A549 (cell line): ENCODE data around the gene RNU1-1. TPM values are rescaled to one million over a fixed set of nuclear protein-coding genes. Genes with fewer than 3 reads are reported as not detected.
"Not testable (repeated sequence)": the region's sequence is repeated elsewhere in the genome, so short reads cannot be mapped to it uniquely, and the experiment has no call there.

Source experiments
- ATAC-seq, 2 experiments: fragments of 200-7000 bp in 1 of 2; fragments of >200 bp in 1 of 2; cut with Nextera tagmentation in 1 of 2; cut with Tn5 transposase in 1 of 2; 3 replicates each; pipeline versions ENCODE4 v1.8.0 to v1.9.1; 2018 to 2020; ENCODE audit warnings: mild to moderate bottlenecking in 1 of 2, moderate library complexity in 1 of 2
- CTCF ChIA-PET: fragments of 300-600 bp; sonication (Branson Sonifier 250); formaldehyde crosslinking; extraction: SDS; loops from one replicate; lab custom pipeline; 2021; ENCODE audit warnings: antibody characterized with exemption, inconsistent platforms; lab: Yijun Ruan, JAX
- POLR2A ChIA-PET: fragments of 350-600 bp; formaldehyde crosslinking; extraction: SDS; loops from one replicate; lab custom pipeline; 2021; ENCODE audit warnings: antibody characterized with exemption, inconsistent platforms; lab: Yijun Ruan, JAX
- DNase-seq, 2 experiments: peaks; one replicate each; pipeline versions ENCODE4 v3.0.0 to v3.0.0-alpha.2; 2011 to 2016; ENCODE audit warnings: low read depth in 1 of 2, low spot score in 1 of 2
- FAIRE-seq: peaks from 2 replicates; lab custom pipeline; 2011; peaks lifted over from hg19 to GRCh38; lab: Jason Lieb, UNC
- H3K27ac ChIP-seq, 2 experiments: fragments of >200 bp; sonication (Bioruptor Twin); formaldehyde crosslinking; 3 replicates each; pipeline ENCODE4 v1.5.1; 2016 to 2017
- H3K4me1 ChIP-seq: fragments of >200 bp; sonication (Bioruptor Twin); formaldehyde crosslinking; 3 replicates; pipeline ENCODE4 v1.6.1; 2016
- H3K4me2 ChIP-seq: fragments of >200 bp; sonication (Bioruptor Twin); formaldehyde crosslinking; 3 replicates; pipeline ENCODE4 v1.6.1; 2016
- H3K4me3 ChIP-seq: fragments of >200 bp; sonication (Bioruptor Twin); formaldehyde crosslinking; 3 replicates; pipeline ENCODE4 v1.5.1; 2016
- H3K9me3 ChIP-seq: fragments of >200 bp; sonication (Bioruptor Twin); formaldehyde crosslinking; 3 replicates; pipeline ENCODE4 v1.6.1; 2016
- ESRRA ChIP-seq: fragments of 150-350 bp; IDR thresholded peaks from 2 replicates; pipeline ENCODE4 v1.6.1; 2014; ENCODE audit warnings: mild to moderate bottlenecking, low read length, borderline replicate concordance
- HOXA7 ChIP-seq: fragments of 250-450 bp; sonication (Bioruptor Pico); IDR thresholded peaks from 2 replicates; pipeline ENCODE4 v1.5.0; 2020; ENCODE audit warnings: mild to moderate bottlenecking, moderate library complexity
- JUN ChIP-seq, 2 experiments: fragments of >200 bp; sonication (Bioruptor Twin); formaldehyde crosslinking; IDR thresholded peaks; 2 replicates in 1 of 2; 3 replicates in 1 of 2; pipeline ENCODE4 v1.6.1; 2016 to 2017
- MYC ChIP-seq: IDR thresholded peaks from 2 replicates; pipeline ENCODE4 v1.6.1; 2012; ENCODE audit warnings: mild to moderate bottlenecking, inconsistent platforms, low read length, improper control_type of control experiment, borderline replicate concordance
- NFE2L2 ChIP-seq: fragments of 150-350 bp; conservative IDR thresholded peaks from 2 replicates; pipeline ENCODE4 v1.6.1; 2014; ENCODE audit warnings: low read length
- RCOR1 ChIP-seq: fragments of 150-350 bp; IDR thresholded peaks from 2 replicates; pipeline ENCODE4 v1.6.1; 2014; ENCODE audit warnings: antibody characterized with exemption, low read length, low read depth
- RNF2 ChIP-seq: fragments of 200-600 bp; sonication (generic); IDR thresholded peaks from 2 replicates; pipeline ENCODE4 v1.6.1; 2016; ENCODE audit warnings: low read depth, mild to moderate bottlenecking, antibody characterized with exemption, moderate library complexity, borderline replicate concordance
- SREBF2 ChIP-seq: fragments of 450-650 bp; IDR thresholded peaks from 2 replicates; pipeline ENCODE4 v1.6.1; 2014; ENCODE audit warnings: mild to moderate bottlenecking, moderate library complexity
- ZSCAN20 ChIP-seq: fragments of 250-450 bp; sonication (Bioruptor Pico); IDR thresholded peaks from 2 replicates; pipeline ENCODE4 v1.8.0; 2022; ENCODE audit warnings: mild to moderate bottlenecking, moderate library complexity
- WGBS: methylation state at CpG from one replicate; pipeline ENCODE4 v1.1.6; 2017; ENCODE audit errors: missing lambda C conversion rate; 5-methylcytosine and 5-hydroxymethylcytosine counted together
- polyA plus RNA-seq, 4 experiments: library from polyadenylated mRNA; depleted of rRNA in 3 of 4; stranded (reverse); fragments of >200 nt; fragmentation: RNase III in 1 of 4; extraction: RNeasy Plus Mini Kit Qiagen cat#74134 plus additional on column Dnase treatment in 1 of 4; gene quantifications; 2 replicates in 3 of 4; 3 replicates in 1 of 4; pipeline ENCODE4 v1.2.3, GENCODE V29; 2011 to 2017
- TF ChIP-seq, protein P1 (sequence below): fragments of >200 bp; sonication (Bioruptor Twin); formaldehyde crosslinking; IDR thresholded peaks from 2 replicates; pipeline ENCODE4 v1.6.1; 2016
- TF ChIP-seq, protein P2 (sequence below): fragments of 450-650 bp; IDR thresholded peaks from 2 replicates; pipeline ENCODE4 v1.6.1; 2014; ENCODE audit warnings: antibody characterized with exemption

Gene RNU1-1
- polyA plus RNA-seq, 2 of the 4 experiments (the other 2 are of a cell fraction), result 6.6 to 56.2 TPM

DNA sequence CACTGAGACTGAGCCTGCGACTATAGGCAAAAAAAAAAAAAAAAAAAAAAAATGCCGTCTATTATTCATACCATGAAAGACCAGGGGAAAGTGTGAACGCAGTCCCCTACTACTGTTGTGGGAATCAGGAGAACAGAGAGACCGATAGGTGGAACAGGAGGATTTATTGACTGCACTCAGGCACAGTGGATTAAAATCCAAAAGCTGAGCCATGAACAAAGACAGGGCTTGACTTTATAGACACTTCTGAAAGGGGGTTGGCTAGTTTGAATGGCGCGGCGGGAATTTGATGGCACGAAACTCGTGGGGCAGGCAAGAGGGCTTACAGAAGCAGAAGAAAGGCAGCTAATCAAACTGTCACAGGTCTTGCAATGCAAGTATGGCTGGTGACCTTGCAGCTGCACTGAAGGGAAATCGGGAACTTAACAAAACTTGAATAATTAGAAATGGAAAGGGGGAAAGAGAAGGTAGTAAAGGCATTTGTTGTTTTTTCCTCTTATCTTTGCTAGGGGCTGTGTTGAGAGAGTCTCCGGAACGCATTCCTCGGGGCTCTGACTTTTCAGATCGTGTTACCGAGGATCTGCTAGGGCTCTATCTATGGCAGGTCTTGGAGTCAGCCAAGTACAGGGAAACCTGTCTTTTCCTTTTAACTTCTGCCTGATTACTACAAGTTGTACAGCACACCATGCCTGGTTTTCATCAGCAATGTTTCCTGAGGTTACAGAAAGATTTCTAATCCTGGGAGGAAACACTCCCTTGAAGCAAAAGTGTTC, 7.5 kb downstream of the RNU1-1 start:
- POLR2A ChIA-PET, H3K9me3 ChIP-seq, ATAC-seq, H3K4me3 ChIP-seq, H3K27ac ChIP-seq, H3K4me2 ChIP-seq, H3K4me1 ChIP-seq, FAIRE-seq: not testable (repeated sequence)
- 54% methylated on average over 15 of the region's 15 CpGs for WGBS
- DNase-seq, result peak in 1 of 2 experiments; percentile 22
- CTCF ChIA-PET, result interaction anchor here (1.1 kb wide), 1 partner anchor 445 kb away, joined by 3 read pairs; no protein-coding TSS in a partner anchor

DNA sequence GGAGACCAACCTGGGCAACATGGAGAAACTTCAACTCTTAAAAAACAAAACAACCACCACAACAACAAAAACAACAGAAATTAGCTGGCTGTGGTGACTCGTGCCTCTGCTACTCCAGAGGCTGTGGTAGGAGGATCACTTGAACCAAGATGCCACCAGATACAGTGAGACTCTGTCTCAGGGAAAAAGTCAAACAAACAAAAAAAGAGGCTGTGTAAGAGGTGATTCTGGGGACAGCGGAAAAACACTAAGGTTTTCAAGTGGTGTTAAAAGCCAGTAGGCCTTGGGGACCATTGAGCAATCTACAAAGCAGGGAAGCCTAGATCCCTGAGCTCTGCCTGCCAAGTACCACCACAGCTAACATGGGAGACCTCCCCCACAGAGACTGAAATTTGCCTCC, 8.2 kb downstream of the RNU1-1 start:
- CTCF ChIA-PET, result interaction anchor here (1.1 kb wide), 1 partner anchor 446 kb away, joined by 3 read pairs; no protein-coding TSS in a partner anchor
- H3K27ac ChIP-seq, DNase-seq, POLR2A ChIA-PET, ATAC-seq, H3K9me3 ChIP-seq, H3K4me2 ChIP-seq, H3K4me1 ChIP-seq, H3K4me3 ChIP-seq, FAIRE-seq: not testable (repeated sequence)
- WGBS, result 76% methylated on average over 2 of the region's 2 CpGs

DNA sequence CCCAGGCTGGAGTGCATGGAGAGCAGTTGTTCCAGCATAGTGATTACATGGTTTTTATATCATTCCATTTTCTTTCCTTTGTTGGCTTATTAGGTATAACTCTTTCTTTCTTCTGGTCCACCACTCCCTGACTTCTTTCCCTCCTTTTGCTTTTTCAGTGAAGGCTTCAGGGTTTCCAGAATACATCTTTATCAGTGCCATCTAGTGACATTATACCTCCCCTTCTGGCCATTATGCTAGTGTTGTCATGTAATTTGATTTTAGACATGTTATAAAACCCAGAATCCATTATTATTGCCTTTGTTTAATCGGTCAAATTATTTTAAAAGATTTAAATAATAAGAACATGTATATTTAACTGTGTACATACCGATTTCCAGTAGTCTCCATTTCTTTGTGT, 10.6 kb downstream of the RNU1-1 start:
- Histone ChIP-seq H3K9me3 (peaks cover 10% of the 10 kb centered on the region), H3K4me1 (no peaks in the 10 kb centered on the region), H3K4me3 (no peak overlapping the region), H3K27ac (no peak overlapping the region), H3K4me2 (no peak overlapping the region)
- ChIA-PET CTCF (no interaction called here), POLR2A (no interaction called here)
- 17% methylated on average over 2 of the region's 2 CpGs for whole genome bisulfite sequencing
- DNase-seq, result no peak
- ATAC-seq, result no peak
- no peak for FAIRE-seq
- TF ChIP-seq MYC (no peak), NFE2L2 (no peak)
- TF ChIP-seq, protein P1, sequence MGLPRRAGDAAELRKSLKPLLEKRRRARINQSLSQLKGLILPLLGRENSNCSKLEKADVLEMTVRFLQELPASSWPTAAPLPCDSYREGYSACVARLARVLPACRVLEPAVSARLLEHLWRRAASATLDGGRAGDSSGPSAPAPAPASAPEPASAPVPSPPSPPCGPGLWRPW, result no peak

DNA sequence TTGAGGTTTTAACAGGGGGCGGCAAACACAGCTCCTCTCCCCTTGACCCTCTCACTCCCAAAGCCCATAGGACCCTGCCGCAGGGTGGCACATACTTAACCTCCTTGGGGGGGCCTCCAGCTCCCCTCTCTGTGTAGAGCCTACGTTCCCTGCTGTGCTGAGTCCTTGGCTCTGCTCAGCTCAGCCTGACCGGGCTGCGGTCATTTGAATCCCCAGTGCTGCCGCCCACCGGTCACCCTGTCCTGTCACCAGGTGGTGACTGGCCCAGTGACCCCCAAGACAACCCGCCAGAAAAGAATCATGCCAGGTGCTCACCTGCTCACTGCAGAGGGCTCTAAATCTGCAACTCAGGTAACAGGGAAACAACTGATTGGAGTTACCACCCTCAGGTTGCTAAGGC, 12.6 kb downstream of the RNU1-1 start:
- H3K4me3 ChIP-seq, ATAC-seq, H3K4me2 ChIP-seq, H3K9me3 ChIP-seq, POLR2A ChIA-PET, CTCF ChIA-PET, H3K4me1 ChIP-seq, FAIRE-seq, H3K27ac ChIP-seq, DNase-seq: not testable (repeated sequence)
- 82% methylated on average over 6 of the region's 8 CpGs for WGBS

DNA sequence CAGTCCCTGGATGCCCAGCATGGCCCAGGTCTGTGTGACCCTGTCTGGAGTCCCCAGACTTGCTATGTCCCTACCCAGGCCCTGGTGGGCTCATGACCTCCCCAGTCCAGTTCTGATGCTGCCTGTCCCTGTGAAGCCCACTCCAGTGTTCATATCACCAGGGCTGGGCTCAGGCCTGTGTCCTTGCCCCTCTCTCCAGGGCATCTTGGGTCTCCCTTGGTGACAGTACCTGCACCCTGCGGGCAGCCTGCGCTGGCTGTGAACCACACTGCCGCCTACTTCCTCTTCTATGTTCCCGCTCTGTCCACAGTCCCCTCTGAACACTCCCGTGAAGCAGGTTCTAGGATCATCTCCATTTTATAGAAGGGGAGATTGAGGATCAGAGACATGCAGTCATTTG, 13.1 kb downstream of the RNU1-1 start:
- H3K4me3 ChIP-seq, POLR2A ChIA-PET, DNase-seq, H3K4me2 ChIP-seq, ATAC-seq, CTCF ChIA-PET, H3K27ac ChIP-seq, H3K4me1 ChIP-seq, FAIRE-seq, H3K9me3 ChIP-seq: not testable (repeated sequence)
- 100% methylated on average over 5 of the region's 5 CpGs for WGBS

DNA sequence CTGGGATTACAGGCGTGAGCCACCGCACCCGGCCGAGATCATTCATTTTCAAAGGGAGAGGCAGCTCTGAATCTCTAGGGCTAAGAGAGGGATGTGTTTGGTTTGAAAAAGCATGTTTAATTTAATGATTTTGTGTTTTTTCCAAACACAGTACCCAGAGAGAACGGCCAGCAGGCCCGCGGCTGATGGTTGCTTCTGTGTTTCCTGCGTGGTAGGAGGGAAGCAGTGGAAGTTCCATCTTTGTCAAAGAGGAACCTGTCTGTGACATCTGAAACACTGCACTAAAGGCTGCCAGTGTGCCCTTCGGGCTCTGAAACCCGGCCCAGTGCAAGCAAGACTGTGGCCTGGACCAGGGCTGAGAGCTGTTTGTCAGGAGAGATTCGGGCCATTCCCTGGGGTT, 13.6 kb downstream of the RNU1-1 start:
- H3K4me3 ChIP-seq, H3K27ac ChIP-seq, ATAC-seq, H3K4me1 ChIP-seq, FAIRE-seq, H3K9me3 ChIP-seq, DNase-seq: not testable (repeated sequence)
- WGBS, result 97% methylated on average over 11 of the region's 11 CpGs
- POLR2A ChIA-PET, result interaction anchor here (0.7 kb wide), 1 partner anchor 12 kb away, joined by 5 read pairs; no protein-coding TSS in a partner anchor
- CTCF ChIA-PET, result interaction anchor here (0.7 kb wide), 1 partner anchor 127 kb away, joined by 5 read pairs; no protein-coding TSS in a partner anchor
- H3K4me2 ChIP-seq, result peak overlapping the region; percentile 86; the same call in 2 of the 3 replicates

DNA sequence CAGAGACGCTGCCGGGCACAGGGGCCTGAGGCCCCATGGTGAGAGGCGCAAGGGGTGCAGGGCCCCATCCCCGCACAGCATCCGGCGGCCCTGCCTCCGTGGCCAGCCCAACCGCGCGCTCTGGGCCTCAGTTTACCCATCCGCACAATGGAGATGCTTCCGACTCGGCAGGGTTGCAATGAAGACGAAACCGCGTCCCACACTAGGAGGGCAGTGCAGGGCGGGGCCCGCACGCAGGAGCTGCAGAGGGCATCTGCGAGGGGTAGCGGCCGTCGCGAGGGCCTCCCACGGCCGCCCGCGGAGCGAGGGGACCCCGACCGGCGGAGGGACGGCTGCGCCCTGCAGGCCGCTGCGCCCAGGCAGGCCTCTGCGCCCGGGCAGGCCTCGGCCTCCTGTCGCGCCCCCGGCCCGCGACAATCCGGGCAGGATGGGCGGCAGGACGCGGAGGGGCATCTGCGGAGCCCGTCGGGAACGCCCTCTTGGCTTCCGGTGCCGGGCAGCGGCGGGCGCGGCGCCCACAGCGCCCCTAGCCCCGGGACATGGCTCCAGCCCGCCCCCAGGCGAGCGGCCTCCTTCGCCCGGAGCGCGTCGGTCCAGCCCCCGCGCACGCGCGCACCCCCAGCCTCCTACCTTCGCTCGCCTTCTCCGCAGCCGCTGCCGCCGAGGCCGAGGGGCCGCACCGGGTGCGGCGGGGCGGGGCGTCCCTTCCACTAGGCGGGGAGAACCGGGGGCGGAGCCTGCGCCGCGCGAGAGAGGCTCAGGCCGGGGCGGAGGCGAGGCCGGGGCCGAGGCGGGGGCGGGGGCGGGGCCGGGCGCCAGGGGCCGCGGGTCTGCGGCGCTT, 15.3 kb downstream of the RNU1-1 start:
- peak overlapping the region; percentile 81 for H3K4me3 ChIP-seq
- peak overlapping the region; percentile 91 to 95 for H3K27ac ChIP-seq
- H3K4me1 ChIP-seq, result 0 out of 3 replicates have a peak, but pooled peaks cover 6% of the 10 kb centered on the region
- ATAC-seq, result peak; percentile 93 to 94
- H3K9me3 ChIP-seq, result no peaks in the 10 kb centered on the region
- CTCF ChIA-PET, result no interaction called here
- peak; percentile 72 to 75 for DNase-seq
- H3K4me2 ChIP-seq, result peak overlapping the region; percentile 86
- 8% methylated on average over 13 of the region's 108 CpGs for WGBS
- FAIRE-seq, result no peak
- POLR2A ChIA-PET, result no interaction called here
- TF ChIP-seq HOXA7, result no peak
- TF ChIP-seq, protein P2, sequence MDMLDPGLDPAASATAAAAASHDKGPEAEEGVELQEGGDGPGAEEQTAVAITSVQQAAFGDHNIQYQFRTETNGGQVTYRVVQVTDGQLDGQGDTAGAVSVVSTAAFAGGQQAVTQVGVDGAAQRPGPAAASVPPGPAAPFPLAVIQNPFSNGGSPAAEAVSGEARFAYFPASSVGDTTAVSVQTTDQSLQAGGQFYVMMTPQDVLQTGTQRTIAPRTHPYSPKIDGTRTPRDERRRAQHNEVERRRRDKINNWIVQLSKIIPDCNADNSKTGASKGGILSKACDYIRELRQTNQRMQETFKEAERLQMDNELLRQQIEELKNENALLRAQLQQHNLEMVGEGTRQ, result no peak
- no peak for TF ChIP-seq RNF2
- peak in 1 of 2 experiments; percentile 63; a peak in 1 of 5 replicates for TF ChIP-seq JUN (IDR thresholded peaks at IDR 0.05)
- TF ChIP-seq ZSCAN20, result no peak
- no peak for TF ChIP-seq RCOR1
- no peak for TF ChIP-seq ESRRA
- TF ChIP-seq SREBF2, result no peak
